ENCODE measurements around the gene GIMAP7.
"Not testable (repeated sequence)": the region's sequence is repeated elsewhere in the genome, so short reads cannot be mapped to it uniquely, and the experiment has no call there.

The GIMAP7 gene

DNA sequence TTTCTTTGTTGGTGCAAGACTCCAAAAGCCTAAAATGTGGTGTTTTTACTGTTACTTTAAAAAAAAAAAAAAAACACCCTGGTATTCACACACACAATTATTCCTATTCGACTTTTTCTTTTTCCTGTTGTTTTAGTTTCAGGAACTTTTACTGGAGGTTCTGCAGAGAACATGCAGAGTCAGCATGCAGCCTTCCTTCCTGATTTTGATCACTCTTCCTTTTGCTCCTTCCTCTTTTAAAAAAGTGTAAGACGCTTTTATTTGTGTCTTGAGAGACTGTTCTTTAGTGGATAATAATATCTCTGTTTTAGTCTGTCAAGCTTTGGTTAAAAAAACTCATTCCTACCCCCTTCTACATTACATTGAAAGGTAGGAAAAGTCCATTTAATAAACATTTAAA is 31.2 kb upstream of the GIMAP7 start:
- H3K18ac ChIP-seq (ENCODE audit: low read length); H3K36me3 ChIP-seq (replicated peaks in 1 of 2; ENCODE audit: control insufficient read depth in 2 of 2, insufficient read depth in 2 of 2, low read length in 2 of 2); H3K4ac ChIP-seq (ENCODE audit: low read length); H2AK5ac ChIP-seq (ENCODE audit: low read depth, low read length); H3K79me1 ChIP-seq (ENCODE audit: low read depth, low read length); H3K4me3 ChIP-seq (ENCODE audit: low read length in 2 of 2); H3K27ac ChIP-seq (replicated peaks; ENCODE audit: low read length); H2BK5ac ChIP-seq (ENCODE audit: low read length); DNase-seq (ENCODE audit: low spot score); H2BK120ac ChIP-seq (ENCODE audit: low read depth, low read length); H4K8ac ChIP-seq (ENCODE audit: low read depth, low read length); H3K27me3 ChIP-seq (ENCODE audit: control insufficient read depth in 3 of 3, insufficient read depth in 3 of 3, low read depth in 1 of 3, low read length in 3 of 3); H3K23ac ChIP-seq (ENCODE audit: low read depth, low read length, poor library complexity); H4K91ac ChIP-seq (ENCODE audit: low read depth, low read length, poor library complexity); H3K9ac ChIP-seq (ENCODE audit: low read depth, low read length, poor library complexity); H3K14ac ChIP-seq (ENCODE audit: low read length); H3K9me3 ChIP-seq (replicated peaks in 1 of 2; ENCODE audit: control insufficient read depth in 2 of 2, insufficient read depth in 1 of 2, low read depth in 1 of 2, low read length in 2 of 2); H3K4me1 ChIP-seq (ENCODE audit: control insufficient read depth in 2 of 2, insufficient read depth in 1 of 2, low read depth in 1 of 2, low read length in 2 of 2); H2AFZ ChIP-seq (ENCODE audit: low read length); H2BK15ac ChIP-seq (ENCODE audit: low read length); H2BK12ac ChIP-seq (ENCODE audit: low read length); H3K4me2 ChIP-seq (ENCODE audit: insufficient read depth, low read length, poor library complexity, severe bottlenecking): not testable (repeated sequence)
- WGBS, 2 donors (ENCODE audit: extremely low coverage in 2 of 2, insufficient read length in 2 of 2, insufficient replicate concordance in 1 of 2), result no CpG with 5 or more reads among the region's 2 CpGs

DNA sequence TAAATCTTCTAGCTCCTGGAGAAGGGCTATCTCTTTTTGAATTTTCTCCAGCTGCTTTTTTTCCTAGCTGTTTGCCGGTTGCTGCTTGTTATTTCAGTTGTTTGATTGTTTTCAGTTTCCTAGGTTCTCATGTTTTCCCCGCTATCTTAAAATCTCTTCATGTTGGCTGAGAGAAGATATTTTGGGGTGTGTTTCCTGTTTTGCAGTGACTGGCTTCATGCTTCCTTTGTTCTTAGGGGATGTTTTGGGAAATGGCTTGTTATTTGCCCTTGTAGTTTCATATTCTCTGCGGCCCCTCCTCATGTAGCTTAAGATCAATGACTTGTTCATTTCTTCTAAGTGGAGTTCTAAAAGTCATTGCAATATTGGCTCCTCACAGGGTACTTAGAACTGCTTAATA is 30.6 kb upstream of the GIMAP7 start:
- H3K4me2 ChIP-seq (ENCODE audit: insufficient read depth, low read length, poor library complexity, severe bottlenecking); H3K79me1 ChIP-seq (ENCODE audit: low read depth, low read length); DNase-seq (ENCODE audit: low spot score); H2BK12ac ChIP-seq (ENCODE audit: low read length); H3K27ac ChIP-seq (replicated peaks; ENCODE audit: low read length); H2AFZ ChIP-seq (ENCODE audit: low read length); H3K4me1 ChIP-seq (ENCODE audit: control insufficient read depth in 2 of 2, insufficient read depth in 1 of 2, low read depth in 1 of 2, low read length in 2 of 2); H3K9ac ChIP-seq (ENCODE audit: low read depth, low read length, poor library complexity); H3K14ac ChIP-seq (ENCODE audit: low read length); H3K4me3 ChIP-seq (ENCODE audit: low read length in 2 of 2); H4K91ac ChIP-seq (ENCODE audit: low read depth, low read length, poor library complexity); H2BK120ac ChIP-seq (ENCODE audit: low read depth, low read length); H3K18ac ChIP-seq (ENCODE audit: low read length); H3K4ac ChIP-seq (ENCODE audit: low read length); H3K27me3 ChIP-seq (ENCODE audit: control insufficient read depth in 3 of 3, insufficient read depth in 3 of 3, low read depth in 1 of 3, low read length in 3 of 3); H2AK5ac ChIP-seq (ENCODE audit: low read depth, low read length); H4K8ac ChIP-seq (ENCODE audit: low read depth, low read length); H2BK5ac ChIP-seq (ENCODE audit: low read length); H3K23ac ChIP-seq (ENCODE audit: low read depth, low read length, poor library complexity); H2BK15ac ChIP-seq (ENCODE audit: low read length); H3K36me3 ChIP-seq (replicated peaks in 1 of 2; ENCODE audit: control insufficient read depth in 2 of 2, insufficient read depth in 2 of 2, low read length in 2 of 2); H3K9me3 ChIP-seq (replicated peaks in 1 of 2; ENCODE audit: control insufficient read depth in 2 of 2, insufficient read depth in 1 of 2, low read depth in 1 of 2, low read length in 2 of 2): not testable (repeated sequence)
- no CpG with 5 or more reads among the region's 3 CpGs for WGBS, 2 donors (ENCODE audit: extremely low coverage in 2 of 2, insufficient read length in 2 of 2, insufficient replicate concordance in 1 of 2)

DNA sequence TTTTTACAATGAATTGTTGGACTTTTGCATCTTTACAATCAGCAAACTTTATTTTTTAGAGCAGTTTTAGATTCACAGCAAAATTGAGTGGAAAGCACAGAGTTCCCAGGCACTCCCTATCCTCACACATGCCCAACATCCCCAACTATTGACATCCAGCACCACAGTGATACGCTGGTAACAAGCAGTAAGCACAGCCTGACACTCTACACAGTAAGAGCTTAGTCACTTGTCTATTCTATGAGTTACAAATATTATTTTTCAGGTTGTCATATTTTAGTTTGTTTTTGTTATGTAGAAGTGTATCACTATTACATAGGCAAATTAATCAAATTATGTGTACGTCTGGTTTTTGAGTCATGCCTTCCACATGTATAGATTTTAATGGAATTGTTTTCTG is 27.0 kb upstream of the GIMAP7 start:
- H3K23ac ChIP-seq (ENCODE audit: low read depth, low read length, poor library complexity), result no peak overlapping the region
- no peak overlapping the region for H3K4me2 ChIP-seq (ENCODE audit: insufficient read depth, low read length, poor library complexity, severe bottlenecking)
- no peak for DNase-seq (ENCODE audit: low spot score)
- H2BK120ac ChIP-seq (ENCODE audit: low read depth, low read length), result no peak overlapping the region
- H3K79me1 ChIP-seq (ENCODE audit: low read depth, low read length), result no peaks in the 10 kb centered on the region
- no peaks in the 10 kb centered on the region for H3K9me3 ChIP-seq (replicated peaks in 1 of 2; ENCODE audit: control insufficient read depth in 2 of 2, insufficient read depth in 1 of 2, low read depth in 1 of 2, low read length in 2 of 2)
- peak overlapping the region; percentile 14 for H3K14ac ChIP-seq (ENCODE audit: low read length)
- no peak overlapping the region for H4K91ac ChIP-seq (ENCODE audit: low read depth, low read length, poor library complexity)
- no peak overlapping the region for H2BK12ac ChIP-seq (ENCODE audit: low read length)
- WGBS, 2 donors (ENCODE audit: extremely low coverage in 2 of 2, insufficient read length in 2 of 2, insufficient replicate concordance in 1 of 2), result no CpG with 5 or more reads among the region's 2 CpGs
- no peak overlapping the region for H3K27ac ChIP-seq (replicated peaks; ENCODE audit: low read length)
- no peak overlapping the region for H2BK5ac ChIP-seq (ENCODE audit: low read length)
- H2BK15ac ChIP-seq (ENCODE audit: low read length), result no peak overlapping the region
- H3K4ac ChIP-seq (ENCODE audit: low read length), result no peak overlapping the region
- peaks cover 0 to 3% (median 0%) of the 10 kb centered on the region in 3 experiments for H3K27me3 ChIP-seq (ENCODE audit: control insufficient read depth in 3 of 3, insufficient read depth in 3 of 3, low read depth in 1 of 3, low read length in 3 of 3)
- H3K4me1 ChIP-seq (ENCODE audit: control insufficient read depth in 2 of 2, insufficient read depth in 1 of 2, low read depth in 1 of 2, low read length in 2 of 2), result no peaks in the 10 kb centered on the region
- H3K9ac ChIP-seq (ENCODE audit: low read depth, low read length, poor library complexity), result no peak overlapping the region
- H2AFZ ChIP-seq (ENCODE audit: low read length), result no peak overlapping the region
- H3K18ac ChIP-seq (ENCODE audit: low read length), result no peak overlapping the region
- H3K36me3 ChIP-seq (replicated peaks in 1 of 2; ENCODE audit: control insufficient read depth in 2 of 2, insufficient read depth in 2 of 2, low read length in 2 of 2), result no peaks in the 10 kb centered on the region
- H3K4me3 ChIP-seq (ENCODE audit: low read length in 2 of 2), result no peak overlapping the region
- no peak overlapping the region for H2AK5ac ChIP-seq (ENCODE audit: low read depth, low read length)
- no peak overlapping the region for H4K8ac ChIP-seq (ENCODE audit: low read depth, low read length)

DNA sequence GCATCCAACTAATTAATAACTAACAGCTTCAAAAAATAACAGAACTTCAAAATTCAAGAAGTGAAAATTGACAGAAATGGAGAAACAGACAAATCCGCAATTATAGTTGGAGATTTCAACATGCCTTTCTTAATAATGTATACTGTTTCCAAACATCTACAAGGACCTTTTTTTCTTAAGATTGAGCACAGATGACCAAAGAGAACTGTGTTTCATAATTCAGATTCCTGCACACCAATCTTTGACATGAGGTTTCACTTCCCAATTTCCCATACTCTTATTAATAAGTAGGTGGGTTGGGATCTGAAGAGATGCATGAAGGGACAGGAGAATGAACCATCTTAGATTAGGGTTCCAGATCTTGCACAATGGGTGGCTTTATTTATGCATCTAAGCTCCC is 24.9 kb upstream of the GIMAP7 start:
- Histone ChIP-seq H3K14ac (ENCODE audit: low read length) (no peak overlapping the region), H3K79me1 (ENCODE audit: low read depth, low read length) (no peaks in the 10 kb centered on the region), H2BK120ac (ENCODE audit: low read depth, low read length) (no peak overlapping the region), H3K9me3 (replicated peaks in 1 of 2; ENCODE audit: control insufficient read depth in 2 of 2, insufficient read depth in 1 of 2, low read depth in 1 of 2, low read length in 2 of 2) (no peaks in the 10 kb centered on the region), H3K9ac (ENCODE audit: low read depth, low read length, poor library complexity) (no peak overlapping the region), H2BK5ac (ENCODE audit: low read length) (no peak overlapping the region), H4K91ac (ENCODE audit: low read depth, low read length, poor library complexity) (no peak overlapping the region), H3K27ac (replicated peaks; ENCODE audit: low read length) (no peak overlapping the region), H3K4me1 (ENCODE audit: control insufficient read depth in 2 of 2, insufficient read depth in 1 of 2, low read depth in 1 of 2, low read length in 2 of 2) (no peaks in the 10 kb centered on the region), H2BK15ac (ENCODE audit: low read length) (no peak overlapping the region), H3K27me3 (ENCODE audit: control insufficient read depth in 3 of 3, insufficient read depth in 3 of 3, low read depth in 1 of 3, low read length in 3 of 3) (peaks cover 0 to 3% (median 0%) of the 10 kb centered on the region in 3 experiments), H2AFZ (ENCODE audit: low read length) (no peak overlapping the region), H3K18ac (ENCODE audit: low read length) (no peak overlapping the region), H4K8ac (ENCODE audit: low read depth, low read length) (no peak overlapping the region), H2BK12ac (ENCODE audit: low read length) (no peak overlapping the region), H2AK5ac (ENCODE audit: low read depth, low read length) (no peak overlapping the region), H3K4ac (ENCODE audit: low read length) (no peak overlapping the region), H3K36me3 (replicated peaks in 1 of 2; ENCODE audit: control insufficient read depth in 2 of 2, insufficient read depth in 2 of 2, low read length in 2 of 2) (no peaks in the 10 kb centered on the region), H3K4me3 (ENCODE audit: low read length in 2 of 2) (no peak overlapping the region), H3K4me2 (ENCODE audit: insufficient read depth, low read length, poor library complexity, severe bottlenecking) (no peak overlapping the region), H3K23ac (ENCODE audit: low read depth, low read length, poor library complexity) (no peak overlapping the region)
- no CpG with 5 or more reads among the region's 1 CpG for WGBS, 2 donors (ENCODE audit: extremely low coverage in 2 of 2, insufficient read length in 2 of 2, insufficient replicate concordance in 1 of 2)
- DNase-seq (ENCODE audit: low spot score), result no peak
